ENCODE data around the gene RASSF6.
"Not testable (repeated sequence)": the region's sequence is repeated elsewhere in the genome, so short reads cannot be mapped to it uniquely, and the experiment has no call there.

The RASSF6 gene

DNA sequence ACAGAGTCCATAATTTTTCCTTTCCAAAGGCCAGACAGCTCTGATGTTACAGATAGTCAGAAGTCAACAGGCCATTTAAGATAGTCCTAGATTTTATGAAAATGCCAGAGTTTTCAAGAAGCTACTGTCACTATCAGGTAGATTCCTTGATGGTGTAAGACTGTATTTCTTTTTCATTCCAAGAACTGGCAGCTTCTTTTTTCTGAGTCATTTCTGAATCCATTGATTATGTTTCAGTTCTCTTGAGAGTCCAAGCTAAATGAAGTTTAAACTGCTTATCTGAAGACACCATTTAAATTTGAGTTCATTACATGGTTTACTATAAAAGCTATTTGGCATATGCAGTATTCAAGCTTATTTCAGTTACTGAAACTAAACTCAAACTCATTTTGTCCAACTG is 44.6 kb downstream of the RASSF6 start:
- no peak for DNase-seq

DNA sequence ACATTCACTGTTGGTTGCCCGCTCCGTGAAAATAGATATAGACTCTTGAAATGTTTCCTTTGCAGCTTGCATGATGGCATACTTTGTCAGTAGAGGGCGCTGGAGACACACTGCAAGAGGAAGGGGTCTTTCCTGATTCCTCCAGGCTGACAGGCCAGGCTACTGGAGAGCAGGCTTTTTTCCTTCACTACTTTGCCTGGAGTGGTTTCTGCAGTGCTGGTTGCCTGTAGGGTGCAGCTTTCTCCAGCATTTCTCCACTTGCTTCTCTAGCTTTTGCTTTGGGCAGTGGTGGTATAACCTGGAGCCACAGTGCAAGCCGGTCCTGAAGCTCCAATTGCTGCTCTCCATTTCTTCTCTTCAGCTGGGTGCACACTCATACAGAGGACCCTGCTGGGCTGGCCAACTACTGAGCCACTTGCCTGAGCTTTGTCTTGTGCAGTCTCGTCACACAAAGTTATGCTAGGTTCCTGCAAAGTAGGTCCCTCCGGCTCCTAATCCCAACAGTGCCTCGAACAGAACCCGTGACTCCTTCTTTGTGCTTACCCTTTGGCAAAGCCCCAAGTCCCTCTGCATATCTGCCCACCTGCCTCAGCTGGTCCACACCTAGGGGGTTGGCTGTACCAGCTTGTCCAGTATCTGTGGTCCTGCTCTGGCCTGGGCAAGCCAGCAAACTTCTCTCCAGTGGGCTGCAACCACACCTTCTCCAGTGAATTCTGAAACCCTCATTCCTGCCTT is 46.3 kb downstream of the RASSF6 start:
- peak; percentile 1 for DNase-seq

DNA sequence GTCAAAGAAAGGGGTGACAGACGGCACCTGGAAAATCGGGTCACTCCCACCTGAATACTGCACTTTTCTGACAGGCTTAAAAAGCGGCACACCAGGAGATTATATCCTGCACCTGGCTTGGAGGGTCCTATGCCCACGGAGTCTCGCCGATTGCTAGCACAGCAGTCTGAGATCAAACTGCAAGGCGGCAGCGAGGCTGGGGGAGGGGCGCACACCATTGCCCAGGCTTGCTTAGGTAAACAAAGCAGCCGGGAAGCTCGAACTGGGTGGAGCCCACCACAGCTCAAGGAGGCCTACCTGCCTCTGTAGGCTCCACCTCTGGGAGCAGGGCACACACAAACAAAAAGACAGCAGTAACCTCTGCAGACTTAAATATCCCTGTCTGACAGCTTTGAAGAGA is 69.4 kb downstream of the RASSF6 start:
- not testable (repeated sequence) for DNase-seq

DNA sequence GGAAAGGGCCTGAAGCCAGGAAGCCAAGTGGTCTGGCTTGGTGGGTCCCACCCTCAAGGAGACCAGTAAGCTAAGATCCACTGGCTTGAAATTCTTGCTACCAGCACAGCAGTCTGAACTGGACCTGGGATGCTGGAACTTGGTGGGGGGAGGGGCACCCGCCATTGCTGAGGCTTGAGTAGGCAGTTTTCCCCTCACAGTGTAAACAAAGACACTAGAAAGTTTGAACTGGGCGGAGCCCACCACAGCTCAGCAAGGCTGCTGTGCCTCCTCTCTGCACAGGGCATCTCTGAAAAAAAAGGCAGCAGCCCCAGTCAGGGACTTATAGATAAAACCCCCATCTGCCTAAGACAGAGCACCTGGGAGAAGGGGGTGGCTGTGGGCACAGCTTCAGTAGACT is 75.6 kb downstream of the RASSF6 start:
- DNase-seq, result no peak

DNA sequence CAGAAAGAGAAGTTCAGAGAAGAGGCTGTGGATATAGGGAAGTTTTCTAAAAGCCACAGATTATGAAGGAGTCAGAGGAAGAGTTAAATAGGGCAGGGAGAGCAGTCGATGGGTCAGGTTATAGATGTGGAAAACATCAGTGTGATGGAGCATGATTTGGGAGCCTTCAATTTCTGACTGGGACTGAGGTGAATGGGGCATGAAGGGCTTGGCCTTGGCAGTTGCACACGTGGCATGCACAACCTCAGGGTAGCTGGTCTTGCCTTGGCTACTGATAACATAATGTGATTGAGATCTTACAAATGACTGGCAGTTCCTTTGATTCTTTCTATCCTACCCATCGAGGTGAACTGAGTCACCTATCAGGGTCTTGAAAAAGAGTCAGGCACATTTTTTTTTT is 79.0 kb downstream of the RASSF6 start:
- DNase-seq, result no peak

DNA sequence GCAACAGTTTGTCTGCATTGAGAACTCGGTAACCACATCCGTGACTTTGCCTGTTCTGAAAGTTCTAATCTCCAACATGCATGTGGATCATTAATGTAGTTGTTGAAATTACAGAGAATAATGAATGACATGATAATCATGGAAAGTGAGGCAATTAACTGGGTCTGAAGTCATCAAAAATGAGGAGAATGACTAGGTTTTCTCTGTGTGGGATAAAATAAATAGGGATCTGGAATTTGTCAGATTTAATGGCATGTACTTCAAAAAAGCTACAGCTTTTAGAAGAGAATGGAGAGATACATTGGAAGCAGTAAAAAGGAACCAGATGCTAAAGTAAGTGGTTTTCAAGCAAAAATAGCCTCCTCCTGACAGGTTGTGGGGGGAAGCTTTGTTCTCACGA is 79.4 kb downstream of the RASSF6 start:
- no peak for DNase-seq

DNA sequence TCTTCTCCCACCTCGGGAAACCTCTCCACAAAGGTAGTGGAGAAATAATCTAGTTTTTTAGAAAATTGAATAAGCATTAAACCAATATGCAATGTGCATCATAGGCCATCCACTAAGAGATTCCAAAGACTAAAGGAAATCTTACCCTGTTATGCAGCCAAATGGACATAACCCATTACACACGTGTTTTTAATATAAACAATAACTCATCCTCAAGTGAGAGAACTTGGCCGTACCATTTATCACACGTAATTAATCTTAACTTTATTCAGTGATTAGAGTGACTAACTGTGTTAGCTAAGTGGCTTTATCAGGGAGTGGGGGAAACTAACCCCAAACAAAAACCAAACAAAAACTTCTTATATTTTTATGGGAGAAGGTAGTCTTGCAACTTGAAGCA is 80.8 kb downstream of the RASSF6 start:
- DNase-seq, result no peak

DNA sequence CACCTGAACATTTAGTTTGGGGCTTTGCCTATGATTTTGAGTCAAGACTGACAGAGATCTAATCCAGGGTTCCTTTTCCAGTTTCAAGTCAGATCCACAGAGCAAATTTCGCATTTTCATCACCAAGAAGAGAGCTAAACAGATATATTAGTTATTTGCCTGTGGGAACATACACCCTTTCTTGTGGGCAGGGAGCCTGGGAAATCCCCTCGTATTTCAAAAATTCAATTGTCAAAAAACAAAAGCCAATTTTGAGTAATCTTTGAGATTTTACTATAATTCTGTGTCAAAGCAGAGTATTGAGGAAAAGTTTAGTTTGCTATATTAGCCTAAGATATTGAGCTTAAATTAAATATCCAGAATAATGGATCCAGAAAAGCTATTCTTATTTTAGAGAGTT is 82.1 kb downstream of the RASSF6 start:
- DNase-seq, result no peak

DNA sequence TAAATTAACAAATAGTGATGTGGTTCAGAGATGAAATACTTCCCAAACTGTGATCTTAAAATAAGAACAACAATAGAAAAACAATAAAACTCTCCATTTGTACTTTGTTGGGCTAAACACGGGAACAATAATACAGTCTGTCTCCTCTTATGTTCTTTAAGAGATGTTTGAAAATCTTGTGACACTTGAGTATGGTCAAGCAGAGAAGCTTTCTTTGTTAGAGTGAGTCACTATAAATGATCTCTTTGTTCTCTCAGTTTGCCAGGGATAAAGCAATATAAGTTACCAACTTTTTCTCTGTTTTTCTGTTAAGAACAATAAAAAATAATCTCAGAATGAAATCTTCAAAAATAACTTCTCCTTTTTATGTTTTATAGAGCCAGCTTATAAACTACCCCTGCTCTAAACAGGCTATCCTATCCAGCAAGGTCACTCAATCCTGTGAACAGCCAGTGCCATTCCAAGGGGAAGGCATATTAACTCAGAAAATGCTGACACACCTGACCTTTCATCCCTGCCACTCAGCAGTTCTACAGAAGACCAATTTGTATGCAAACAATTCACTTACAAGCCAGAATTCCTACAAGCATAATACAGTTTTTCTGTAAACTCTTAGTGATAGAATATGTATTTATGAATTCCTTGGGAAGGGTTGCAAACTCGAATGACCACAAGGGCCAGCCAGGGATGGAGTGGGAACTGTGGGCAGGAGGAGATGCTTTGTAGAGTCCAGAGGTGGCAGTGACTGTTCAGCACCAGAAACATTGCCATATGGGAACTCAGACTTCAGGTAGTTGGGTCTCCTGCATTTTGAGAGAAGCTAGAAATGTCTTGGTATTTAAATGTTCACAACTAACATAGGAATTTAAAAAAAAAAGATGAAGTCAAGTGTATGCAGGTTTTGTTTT is 86.5 kb downstream of the RASSF6 start:
- no peak for DNase-seq

DNA sequence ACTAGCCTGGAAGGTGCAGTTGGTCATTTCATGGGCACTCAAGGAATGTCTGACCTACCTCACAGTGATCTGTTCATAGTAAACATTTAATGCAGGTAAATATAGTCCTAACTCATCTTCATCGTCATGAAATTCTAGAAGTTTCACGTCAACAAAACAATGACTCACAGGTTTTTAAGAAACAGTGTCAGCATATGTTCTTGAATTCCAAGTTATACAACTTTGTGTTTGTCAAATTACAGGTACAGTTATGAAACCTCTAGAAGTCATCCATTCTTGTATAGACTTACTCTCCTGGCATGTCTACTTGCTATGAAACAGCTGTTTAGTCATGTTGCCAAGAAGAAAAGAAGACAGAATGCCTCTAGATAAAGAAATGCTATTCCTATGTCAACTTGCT is 92.1 kb downstream of the RASSF6 start:
- no peak for DNase-seq

DNA sequence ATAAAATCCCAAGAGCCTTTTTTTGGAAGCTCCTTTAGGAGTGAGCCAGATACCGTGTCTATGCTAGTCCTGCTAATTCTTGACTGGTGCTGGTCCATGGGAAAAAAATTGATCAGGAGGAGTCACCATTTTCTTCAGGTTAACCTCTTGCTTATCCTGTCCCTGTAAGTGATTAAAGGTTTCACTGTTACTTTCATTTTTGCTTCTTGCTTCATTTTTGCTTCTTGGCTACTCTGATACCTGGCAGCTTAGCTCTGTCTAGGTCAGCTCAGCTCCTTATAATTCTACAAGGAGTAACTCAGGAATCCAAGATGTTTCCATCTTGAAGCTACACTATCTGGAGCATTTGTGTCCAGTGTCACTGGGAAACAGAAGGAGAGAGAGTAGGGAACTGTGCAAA is 93.0 kb downstream of the RASSF6 start:
- no peak for DNase-seq

DNA sequence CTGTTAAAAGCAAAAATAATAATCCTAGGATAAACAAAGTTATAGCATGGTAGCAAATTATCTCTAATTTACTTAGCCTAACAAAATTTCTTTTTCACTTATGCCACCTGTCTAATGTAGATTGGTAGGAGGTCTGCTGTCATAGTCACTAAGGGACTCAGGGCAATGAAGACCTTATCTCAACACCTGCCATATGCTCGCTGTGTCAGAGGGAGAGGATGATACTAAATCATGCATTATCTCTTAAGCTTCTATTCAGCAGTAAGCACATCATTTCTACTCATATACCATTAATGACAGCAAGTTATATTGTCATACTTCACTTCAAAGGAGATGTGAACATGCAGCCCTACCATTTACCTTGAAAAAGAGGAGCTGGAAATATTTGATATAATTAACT is 94.6 kb downstream of the RASSF6 start:
- DNase-seq, result no peak

DNA sequence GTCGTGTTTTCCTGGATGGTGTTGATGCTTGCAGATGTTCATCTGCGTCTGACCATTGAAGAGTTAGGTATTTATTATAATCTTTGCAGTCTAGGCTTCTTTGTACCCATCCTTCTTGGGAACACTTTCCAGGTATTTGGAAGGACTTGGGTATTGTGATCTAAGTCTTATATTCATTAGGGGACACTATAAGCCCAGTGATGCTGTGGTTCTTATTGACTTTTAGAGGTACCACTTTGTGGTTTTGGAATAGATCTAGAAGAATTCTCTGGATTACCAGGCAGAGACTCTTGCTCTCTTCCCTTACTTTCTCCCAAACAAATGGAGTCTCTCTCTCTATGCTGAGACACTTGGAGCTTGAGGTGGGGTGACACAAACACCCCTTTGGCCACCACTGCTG is 97.1 kb downstream of the RASSF6 start:
- DNase-seq, result no peak
